Activated gamma-delta T cell treated with Interleukin-2 at 50 U/mL for 16 hours (primary cell): ENCODE results near the gene IFNL3.

Experiments
- DNase-seq: peaks from one replicate; pipeline ENCODE4 v3.0.0-alpha.2; 2020

The IFNL3 gene

DNA sequence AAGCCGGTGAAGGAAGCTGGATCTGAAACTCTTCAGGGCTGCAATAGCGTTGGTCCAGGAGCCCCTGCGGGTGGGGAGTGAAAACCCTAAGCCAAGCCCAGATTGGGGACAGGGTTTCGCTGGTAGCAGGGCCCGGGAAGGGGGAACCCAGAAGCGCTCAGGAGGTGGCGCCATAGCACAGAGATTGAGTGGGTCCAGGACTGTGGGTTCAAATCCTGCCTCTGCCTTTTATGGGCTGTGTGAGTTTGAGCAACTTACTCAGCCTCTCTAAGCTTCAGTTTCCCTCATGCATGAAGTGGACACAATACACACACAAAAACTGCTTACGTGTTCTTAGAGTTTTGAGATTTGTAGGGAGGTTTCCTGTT is 32.4 kb downstream of the IFNL3 start:
- DNase-seq = peak; percentile 56

DNA sequence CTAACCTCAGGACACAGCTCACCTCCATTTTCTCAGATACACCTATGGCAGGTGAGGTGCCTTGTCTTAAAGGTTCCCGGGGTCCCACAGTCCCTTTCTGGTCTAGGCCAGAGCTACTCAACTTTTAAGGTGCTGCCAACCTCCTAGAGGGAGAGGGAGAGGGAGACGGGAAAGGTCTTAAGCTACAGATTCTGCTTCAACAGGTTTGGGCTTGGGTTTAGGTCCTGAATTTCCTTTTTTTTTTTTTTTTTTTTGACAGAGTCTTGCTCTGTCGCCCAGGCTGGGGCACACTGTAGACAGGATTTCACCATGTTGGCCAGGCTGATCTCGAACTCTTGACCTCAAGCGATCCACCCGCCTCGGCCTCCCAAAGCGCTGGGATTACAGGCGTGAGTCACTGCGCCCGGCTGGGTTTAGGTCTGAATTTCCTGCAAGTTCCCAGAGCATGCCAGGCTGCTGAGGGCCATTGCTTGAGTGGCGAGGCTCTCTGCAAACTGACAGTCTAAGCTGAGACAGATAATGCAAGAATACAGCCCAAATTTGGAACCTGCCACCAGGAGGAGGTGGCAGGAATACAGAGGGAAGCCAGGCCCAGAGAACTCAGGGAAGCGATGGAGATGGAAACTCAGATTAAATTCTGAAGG is 33.0 kb downstream of the IFNL3 start:
- DNase-seq = no peak

GRCh38 chr19:39209196-39209595 is 35.6 kb downstream of the IFNL3 start:
- no peak for DNase-seq

DNA sequence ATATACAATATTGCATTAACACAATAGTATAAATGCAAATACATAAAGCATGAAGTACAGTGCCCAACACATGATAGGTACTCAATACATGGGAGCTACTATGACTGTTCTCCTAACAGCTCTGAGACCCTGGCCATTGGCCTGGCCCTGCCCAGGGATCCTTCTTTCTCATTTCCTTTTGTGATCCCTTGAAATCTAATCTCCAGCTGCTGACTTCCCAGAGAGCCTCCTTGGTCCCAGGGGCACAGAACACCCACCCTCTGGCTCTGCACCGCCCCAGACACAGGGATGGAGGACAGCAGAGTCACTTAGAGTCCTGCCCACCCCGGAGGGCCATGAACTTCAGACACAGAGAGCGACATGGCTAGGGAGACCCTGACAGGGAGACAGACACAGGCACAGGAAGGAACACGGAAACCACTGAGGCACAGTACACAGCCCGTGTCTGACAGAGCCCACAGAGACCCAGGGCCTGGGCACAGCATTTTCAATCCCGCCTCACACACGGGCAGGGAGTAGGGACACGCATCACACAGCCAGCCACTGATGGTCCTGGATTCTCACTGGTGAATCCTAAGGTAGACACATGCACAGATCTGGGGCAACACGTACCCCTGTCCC is 36.5 kb downstream of the IFNL3 start:
- no peak for DNase-seq

- DNase-seq = no peak
Observed at GRCh38 chr19:39207293-39207836, 37.4 kb downstream of the IFNL3 start.

- no peak for DNase-seq
Observed at GRCh38 chr19:39206122-39206521, 38.7 kb downstream of the IFNL3 start.

GRCh38 chr19:39205449-39205764 is 39.4 kb downstream of the IFNL3 start:
- no peak for DNase-seq

DNA sequence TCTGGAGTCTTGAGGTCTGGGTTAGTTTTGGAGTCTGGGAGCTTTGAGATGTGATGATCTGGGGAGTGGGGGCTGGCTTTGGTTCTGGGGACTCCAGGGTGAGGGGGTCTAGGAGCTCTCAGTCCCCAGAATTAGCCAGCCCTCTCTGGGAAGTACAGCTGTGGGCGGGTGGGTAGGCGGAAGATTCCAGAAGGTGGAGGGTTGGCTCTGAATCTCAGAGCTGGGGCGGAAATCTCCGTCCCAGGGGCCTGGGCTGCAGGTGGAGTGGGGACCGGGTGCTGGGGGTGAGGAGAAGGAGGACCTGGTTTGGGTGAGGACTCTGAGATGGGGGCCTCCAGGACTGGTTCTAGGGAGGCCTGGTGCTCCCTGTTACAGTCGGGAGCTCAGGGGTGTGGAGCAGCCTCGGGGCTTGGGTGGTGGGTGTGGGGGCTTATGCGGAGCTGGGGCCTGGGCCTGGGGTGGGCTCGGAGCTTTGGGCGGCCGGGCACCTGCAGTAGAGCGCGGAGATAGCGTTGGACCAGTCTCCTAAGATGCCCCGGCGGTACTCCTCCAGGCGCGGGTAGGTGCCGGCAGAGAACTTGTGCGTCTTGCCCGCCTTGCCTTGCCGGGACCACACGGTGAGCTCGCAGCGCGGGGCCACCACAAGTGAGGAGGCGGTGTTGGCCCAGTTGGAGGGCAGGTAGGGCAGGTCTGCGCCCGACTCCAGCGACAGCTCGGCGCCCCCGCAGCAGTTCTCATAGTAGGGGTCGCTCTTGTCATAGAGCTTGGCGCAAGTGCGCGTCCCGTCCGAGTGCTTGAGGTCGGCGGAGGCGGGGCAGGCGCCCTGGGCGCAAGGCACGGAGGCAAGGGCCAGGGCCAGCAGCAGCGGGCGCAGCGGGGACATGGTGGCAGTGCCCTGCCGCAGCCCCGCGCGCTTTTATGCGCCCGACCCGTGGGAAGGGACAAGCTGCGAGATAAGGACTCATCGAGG is 41.1 kb downstream of the IFNL3 start, which contains the start of gene SYCN:
TSS of gene SYCN (minus strand) at position 892 of the 970 bp plus-strand sequence. CDS start at position 883, 9 bp downstream.
- no peak for DNase-seq

- no peak for DNase-seq
Observed at GRCh38 chr19:39202998-39203355, 41.8 kb downstream of the IFNL3 start.

GRCh38 chr19:39200803-39201115 is 44.0 kb downstream of the IFNL3 start:
- DNase-seq = no peak

DNA sequence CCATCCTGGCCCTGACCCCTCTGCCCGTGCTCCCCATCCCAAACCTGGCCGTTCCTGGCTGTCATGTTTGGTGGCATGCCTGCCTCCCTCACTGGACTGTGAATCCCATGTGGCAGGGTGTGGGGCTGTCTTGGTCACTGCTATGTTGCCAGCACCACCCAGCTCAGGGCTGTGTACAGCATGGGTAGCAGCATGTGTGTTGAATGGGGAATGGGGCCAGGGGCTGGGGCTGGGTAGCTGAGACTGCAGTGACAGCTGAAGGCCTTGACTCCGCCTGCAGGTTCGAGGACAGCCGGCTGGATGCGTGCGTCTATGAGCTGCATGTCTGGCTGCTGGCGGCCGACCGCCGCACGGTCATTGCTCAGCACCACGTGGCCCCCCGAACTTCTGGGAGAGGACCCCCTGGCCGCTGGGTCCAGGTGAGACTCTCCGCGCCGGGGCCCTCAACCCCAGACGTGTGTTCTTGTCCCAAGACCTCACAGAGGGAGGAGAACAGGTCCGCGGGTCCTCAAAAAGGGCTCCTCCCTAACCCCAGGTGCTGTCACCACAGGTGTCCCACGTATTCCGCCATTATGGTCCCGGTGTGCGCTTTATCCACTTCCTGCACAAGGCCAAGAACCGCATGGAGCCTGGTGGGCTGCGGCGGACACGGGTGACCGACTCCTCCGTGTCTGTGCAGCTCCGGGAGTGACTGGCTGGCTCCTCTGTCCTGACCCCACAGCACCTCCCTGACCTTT is 44.6 kb downstream of the IFNL3 start:
- no peak for DNase-seq

DNA sequence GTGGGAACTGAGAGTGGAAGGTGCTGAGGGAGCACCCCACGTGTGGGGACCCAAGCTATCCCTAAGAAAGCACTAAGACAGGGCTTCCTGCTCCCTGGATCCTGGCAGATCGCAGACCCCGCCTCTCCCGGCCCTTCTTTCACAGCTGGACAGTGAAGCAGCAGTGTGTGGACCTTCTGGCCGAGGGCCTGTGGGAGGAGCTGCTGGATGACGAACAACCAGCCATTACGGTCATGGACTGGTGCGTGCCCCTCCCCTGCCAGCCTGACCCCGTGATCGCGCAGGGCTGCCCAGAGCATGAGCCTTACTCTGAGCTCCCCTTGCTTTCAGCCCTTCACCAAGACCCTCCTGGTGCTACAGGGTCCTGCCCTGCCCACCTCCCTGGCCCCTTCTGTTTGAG is 45.8 kb downstream of the IFNL3 start:
- no peak for DNase-seq

- DNase-seq = no peak
Observed at GRCh38 chr19:39197808-39198207, 47.0 kb downstream of the IFNL3 start.

DNA sequence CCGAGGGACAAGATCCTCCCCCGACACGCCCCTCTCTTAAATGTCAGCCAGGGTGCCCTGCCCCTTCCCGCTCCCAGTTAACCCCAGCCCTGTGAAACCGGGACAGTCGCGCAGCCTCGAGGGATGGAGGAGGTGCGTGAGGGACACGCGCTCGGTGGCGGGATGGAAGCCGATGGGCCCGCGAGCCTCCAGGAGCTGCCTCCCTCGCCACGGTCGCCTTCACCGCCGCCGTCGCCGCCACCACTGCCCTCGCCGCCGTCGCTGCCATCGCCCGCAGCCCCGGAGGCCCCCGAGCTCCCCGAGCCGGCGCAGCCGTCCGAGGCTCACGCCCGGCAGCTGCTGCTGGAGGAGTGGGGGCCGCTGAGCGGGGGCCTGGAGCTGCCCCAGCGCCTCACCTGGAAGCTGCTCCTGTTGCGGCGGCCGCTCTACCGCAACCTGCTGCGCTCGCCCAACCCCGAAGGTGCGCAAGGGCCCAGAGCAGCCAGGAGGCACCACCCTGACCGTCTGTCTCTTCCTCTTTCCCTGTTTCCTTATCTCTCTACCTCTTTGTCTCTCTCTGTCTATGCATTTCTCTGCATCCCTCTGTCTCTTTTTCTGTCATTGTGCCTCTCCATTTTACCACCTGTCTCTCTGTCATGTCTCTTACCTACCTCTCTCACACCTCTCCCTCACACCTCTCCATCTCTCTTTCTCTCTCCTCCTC is 47.8 kb downstream of the IFNL3 start, which contains the start of gene NCCRP1:
TSS of gene NCCRP1 (plus strand) at position 105 of the 703 bp plus-strand sequence. CDS start at position 124, 19 bp downstream.
- DNase-seq = no peak

DNA sequence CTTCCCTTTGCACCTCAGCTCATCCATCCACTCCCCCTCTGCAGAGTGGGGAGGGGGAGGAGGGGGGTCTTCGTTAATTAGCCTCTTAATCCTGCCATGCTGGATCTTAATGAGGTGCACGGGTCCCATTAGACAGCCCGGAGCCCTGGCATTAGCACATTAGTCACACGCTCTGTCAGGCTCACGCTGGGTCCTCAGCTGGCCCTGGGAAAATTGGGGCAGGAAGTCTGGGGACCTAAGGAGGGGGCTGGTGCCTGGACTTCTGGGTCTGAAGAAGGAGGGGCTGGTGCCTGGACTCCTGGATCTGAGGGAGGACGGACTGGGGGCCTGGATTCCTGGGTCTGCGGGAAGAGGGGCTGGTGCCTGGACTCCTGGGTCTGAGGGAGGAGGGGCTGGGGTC is 48.5 kb downstream of the IFNL3 start:
- no peak for DNase-seq

DNA sequence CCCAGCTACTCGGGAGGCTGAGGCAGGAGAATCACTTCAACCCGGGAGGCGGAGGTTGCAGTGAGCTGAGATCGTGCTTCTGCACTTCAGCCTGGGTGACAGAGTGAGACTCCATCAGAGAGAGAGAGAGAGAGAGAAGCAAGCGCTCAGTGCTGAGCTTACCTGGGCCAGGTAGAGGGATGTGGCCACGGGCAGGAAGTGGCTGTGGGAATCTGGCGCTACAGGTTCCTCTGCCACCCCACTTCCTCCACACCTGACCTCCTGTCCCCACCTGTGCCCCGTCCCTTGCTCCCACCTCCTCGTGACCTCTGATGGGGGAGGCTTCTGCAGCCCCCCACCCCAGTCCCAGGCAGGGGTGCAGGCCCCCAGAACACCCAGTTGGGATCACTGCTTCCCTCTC is 49.1 kb downstream of the IFNL3 start:
- DNase-seq = peak; percentile 12

DNA sequence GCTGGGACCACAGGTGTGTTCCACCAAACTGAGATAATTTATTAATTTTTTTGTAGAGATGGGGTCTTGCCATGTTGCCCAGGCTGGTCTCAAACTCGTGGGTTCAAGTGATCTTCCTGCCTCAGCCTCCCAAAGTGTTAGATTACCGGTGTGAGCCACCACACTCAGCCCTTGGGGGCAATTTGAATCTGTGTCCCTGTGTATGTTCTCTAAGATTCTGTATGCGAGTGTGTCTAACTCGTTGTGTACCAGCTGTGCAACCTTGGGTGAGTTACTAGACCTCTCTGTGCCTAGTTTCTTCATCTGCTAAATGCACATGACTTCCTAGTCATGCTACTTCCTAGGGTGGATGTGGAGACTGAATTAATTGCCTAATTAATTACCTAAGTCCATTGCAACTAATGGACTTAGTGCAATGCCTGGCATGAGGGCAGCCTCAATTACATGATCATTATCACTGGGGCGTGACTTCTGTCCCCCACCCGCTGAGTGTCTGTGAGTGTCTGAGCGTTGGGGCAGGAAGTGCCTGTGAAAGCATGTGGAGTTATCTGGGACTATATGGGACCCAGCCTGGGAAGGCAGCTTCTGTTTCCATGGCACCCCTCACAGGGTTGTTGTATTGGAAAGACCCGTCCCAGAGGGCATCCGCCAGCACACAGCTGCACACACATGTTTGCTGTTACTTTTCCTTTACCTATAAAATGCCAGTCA is 49.8 kb downstream of the IFNL3 start:
- no peak for DNase-seq

DNA sequence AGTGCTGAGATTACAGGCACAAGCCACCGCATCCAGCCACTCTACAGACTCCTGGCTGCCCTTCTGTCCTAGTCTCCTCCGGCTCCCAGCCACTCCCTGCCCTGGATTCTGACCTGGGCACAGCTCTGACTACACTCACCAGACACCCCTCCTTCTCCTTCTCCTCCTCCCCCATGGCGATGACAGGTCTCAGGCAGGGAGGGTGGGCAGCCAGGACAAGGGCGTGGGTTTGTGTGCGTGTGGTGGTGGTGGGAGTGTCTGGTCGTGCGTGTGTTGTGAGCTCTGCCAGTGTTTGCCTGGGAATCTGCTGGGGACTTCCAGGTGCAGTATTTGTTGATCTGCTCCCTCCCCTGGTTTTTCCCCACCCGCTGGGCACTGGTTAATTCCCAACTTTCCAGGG is 51.0 kb downstream of the IFNL3 start:
- DNase-seq = no peak
